GM21360 (cell line): ENCODE measurements around the gene FANK1.
"Not testable (repeated sequence)": the region's sequence is repeated elsewhere in the genome, so short reads cannot be mapped to it uniquely, and the experiment has no call there.

Experiments used
- ATAC-seq: cut with Tn5 transposase; IDR thresholded peaks from one replicate; pipeline ENCODE4 v1.9.1; 2021; ENCODE audit warnings: mild to moderate bottlenecking, moderate library complexity; ENCODE audit not compliant: unreplicated experiment

FANK1 gene

GRCh38 chr10:125886914-125887512, 9.4 kb upstream of the FANK1 start:
- no peak for ATAC-seq

- ATAC-seq = not testable (repeated sequence)
Observed at GRCh38 chr10:125889441-125889840, 6.9 kb upstream of the FANK1 start.

- ATAC-seq = not testable (repeated sequence)
Observed at GRCh38 chr10:125892402-125892801, 4.0 kb upstream of the FANK1 start.

- ATAC-seq = not testable (repeated sequence)
Observed at GRCh38 chr10:125894176-125894575, 2.2 kb upstream of the FANK1 start.

- peak; percentile 57 for ATAC-seq
Observed at GRCh38 chr10:125895130-125896087, 955 bp upstream of the FANK1 start.

GRCh38 chr10:125897317-125897716, 953 bp downstream of the FANK1 start:
- ATAC-seq = not testable (repeated sequence)

- ATAC-seq = not testable (repeated sequence)
Observed at GRCh38 chr10:125900963-125901362, 4.6 kb downstream of the FANK1 start.

GRCh38 chr10:125903135-125903640, 6.8 kb downstream of the FANK1 start:
- not testable (repeated sequence) for ATAC-seq

GRCh38 chr10:125905069-125905994, 9.0 kb downstream of the FANK1 start:
- ATAC-seq = not testable (repeated sequence)

GRCh38 chr10:125907598-125907997, 11.2 kb downstream of the FANK1 start:
- ATAC-seq = not testable (repeated sequence)

- ATAC-seq = not testable (repeated sequence)
Observed at GRCh38 chr10:125908813-125909212, 12.4 kb downstream of the FANK1 start.

GRCh38 chr10:125909491-125909890, 13.1 kb downstream of the FANK1 start:
- not testable (repeated sequence) for ATAC-seq

GRCh38 chr10:125911145-125911544, 14.8 kb downstream of the FANK1 start:
- no peak for ATAC-seq

GRCh38 chr10:125911990-125912389, 15.6 kb downstream of the FANK1 start:
- no peak for ATAC-seq

GRCh38 chr10:125913277-125913676, 16.9 kb downstream of the FANK1 start:
- not testable (repeated sequence) for ATAC-seq

- no peak for ATAC-seq
Observed at GRCh38 chr10:125916977-125917376, 20.6 kb downstream of the FANK1 start.

- not testable (repeated sequence) for ATAC-seq
Observed at GRCh38 chr10:125917704-125918361, 21.5 kb downstream of the FANK1 start.

- not testable (repeated sequence) for ATAC-seq
Observed at GRCh38 chr10:125921643-125922306, 25.4 kb downstream of the FANK1 start.

GRCh38 chr10:125925262-125925834, 29.0 kb downstream of the FANK1 start:
- ATAC-seq = no peak
